ENCODE data around the gene CABYR. TPM values are rescaled to one million over a fixed set of nuclear protein-coding genes. Genes with fewer than 3 reads are reported as not detected.

The CABYR gene
- total RNA-seq, 1 donor from 2014 or later: 2.8 TPM

DNA sequence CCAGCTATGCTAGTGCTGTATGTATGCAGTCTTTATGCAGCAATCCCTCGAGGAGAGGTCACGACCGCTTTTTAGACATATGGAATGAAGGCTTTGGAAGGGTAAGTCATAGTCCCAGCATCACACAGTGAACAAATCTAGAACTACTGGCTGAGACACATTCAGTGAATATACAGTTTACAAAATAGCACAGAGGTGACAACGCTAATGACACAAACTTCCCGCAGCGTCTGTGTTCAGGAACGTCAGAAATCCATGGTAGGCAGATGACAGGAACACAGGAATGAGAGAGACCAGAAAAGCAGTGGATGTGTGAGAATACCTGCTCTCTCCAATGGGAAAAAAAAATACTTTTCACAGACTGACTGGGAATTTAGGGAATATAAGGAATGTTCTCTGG is 29.6 kb downstream of the CABYR start:
- Mint-ChIP-seq H3K4me1 (no peaks in the 10 kb centered on the region), H3K27me3 (peaks cover 2% of the 10 kb centered on the region), H3K27ac (no peak overlapping the region), H3K9me3 (no peaks in the 10 kb centered on the region), H3K36me3 (ENCODE audit: low read depth) (no peaks in the 10 kb centered on the region), H3K4me3 (no peak overlapping the region)
- DNase-seq (no peak), ATAC-seq (ENCODE audit: low read depth) (no peak)
- ChIA-PET CTCF (no interaction called here), POLR2A (no interaction called here)
- intact Hi-C loops (cut with micrococcal nuclease): no loop called here
- TF ChIP-seq, protein P1, sequence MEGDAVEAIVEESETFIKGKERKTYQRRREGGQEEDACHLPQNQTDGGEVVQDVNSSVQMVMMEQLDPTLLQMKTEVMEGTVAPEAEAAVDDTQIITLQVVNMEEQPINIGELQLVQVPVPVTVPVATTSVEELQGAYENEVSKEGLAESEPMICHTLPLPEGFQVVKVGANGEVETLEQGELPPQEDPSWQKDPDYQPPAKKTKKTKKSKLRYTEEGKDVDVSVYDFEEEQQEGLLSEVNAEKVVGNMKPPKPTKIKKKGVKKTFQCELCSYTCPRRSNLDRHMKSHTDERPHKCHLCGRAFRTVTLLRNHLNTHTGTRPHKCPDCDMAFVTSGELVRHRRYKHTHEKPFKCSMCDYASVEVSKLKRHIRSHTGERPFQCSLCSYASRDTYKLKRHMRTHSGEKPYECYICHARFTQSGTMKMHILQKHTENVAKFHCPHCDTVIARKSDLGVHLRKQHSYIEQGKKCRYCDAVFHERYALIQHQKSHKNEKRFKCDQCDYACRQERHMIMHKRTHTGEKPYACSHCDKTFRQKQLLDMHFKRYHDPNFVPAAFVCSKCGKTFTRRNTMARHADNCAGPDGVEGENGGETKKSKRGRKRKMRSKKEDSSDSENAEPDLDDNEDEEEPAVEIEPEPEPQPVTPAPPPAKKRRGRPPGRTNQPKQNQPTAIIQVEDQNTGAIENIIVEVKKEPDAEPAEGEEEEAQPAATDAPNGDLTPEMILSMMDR (IDR thresholded peaks at IDR 0.05): no peak

DNA sequence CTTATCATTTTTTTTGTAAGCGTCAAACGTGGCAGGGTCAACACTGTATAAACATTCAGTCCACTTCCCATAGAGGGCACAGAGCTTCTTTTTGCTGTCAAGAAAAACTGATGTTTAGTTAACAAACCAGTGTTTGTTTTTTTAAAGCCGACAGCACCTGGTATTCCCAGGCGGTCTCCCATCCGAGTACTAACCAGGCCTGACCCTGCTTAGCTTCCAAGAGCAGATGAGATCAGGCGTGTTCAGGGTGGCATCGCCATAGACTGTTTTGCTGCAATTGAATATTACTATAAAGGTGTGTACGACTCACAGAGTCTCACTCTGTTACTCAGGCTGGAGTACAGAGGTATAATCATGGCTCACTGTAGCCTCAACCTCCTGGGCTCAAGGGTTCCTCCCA is 31.5 kb downstream of the CABYR start:
- ATAC-seq (ENCODE audit: low read depth) (no peak), DNase-seq (no peak)
- TF ChIP-seq, protein P1 (IDR thresholded peaks at IDR 0.05): no peak
- intact Hi-C loops (cut with micrococcal nuclease): no loop called here
- peaks cover 2% of the 10 kb centered on the region for H3K27me3 Mint-ChIP-seq
- H3K9me3 Mint-ChIP-seq: no peaks in the 10 kb centered on the region
- H3K36me3 Mint-ChIP-seq (ENCODE audit: low read depth): no peaks in the 10 kb centered on the region
- H3K4me3 Mint-ChIP-seq: no peak overlapping the region
- ChIA-PET CTCF (no interaction called here), POLR2A (no interaction called here)
- H3K4me1 Mint-ChIP-seq: no peaks in the 10 kb centered on the region
- H3K27ac Mint-ChIP-seq: no peak overlapping the region

DNA sequence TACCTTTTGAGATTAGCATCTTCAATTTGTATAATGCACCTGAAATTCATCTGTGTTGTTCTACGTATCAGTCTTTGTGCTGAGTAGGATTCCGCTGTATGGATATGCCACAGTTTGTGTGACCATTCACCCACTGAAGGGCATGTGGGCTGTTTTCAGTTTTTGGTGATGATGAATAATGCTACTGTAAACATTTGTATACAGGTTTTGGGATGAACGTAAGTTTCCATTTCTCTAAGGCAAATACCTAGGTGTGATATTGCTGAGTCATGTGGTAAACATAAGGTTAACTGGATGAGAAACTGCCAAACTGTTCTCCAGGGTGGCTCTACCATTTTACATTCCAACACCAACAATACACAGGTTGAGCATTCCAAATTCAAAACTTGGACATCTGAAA is 35.1 kb downstream of the CABYR start:
- ChIA-PET CTCF (interaction anchor here (4.0 kb wide), 1 partner anchor 314 kb away, joined by 42 read pairs; no protein-coding TSS in a partner anchor), POLR2A (interaction anchor here (0.5 kb wide), 1 partner anchor 1161 kb away, joined by 3 read pairs; no protein-coding TSS in a partner anchor)
- Mint-ChIP-seq H3K9me3 (no peaks in the 10 kb centered on the region), H3K27me3 (no peaks in the 10 kb centered on the region), H3K27ac (no peak overlapping the region), H3K4me3 (no peak overlapping the region), H3K36me3 (ENCODE audit: low read depth) (no peaks in the 10 kb centered on the region), H3K4me1 (peaks cover 18% of the 10 kb centered on the region)
- intact Hi-C loops (cut with micrococcal nuclease): no loop called here
- DNase-seq (no peak), ATAC-seq (ENCODE audit: low read depth) (no peak)
- TF ChIP-seq, protein P1 (IDR thresholded peaks at IDR 0.05): no peak

DNA sequence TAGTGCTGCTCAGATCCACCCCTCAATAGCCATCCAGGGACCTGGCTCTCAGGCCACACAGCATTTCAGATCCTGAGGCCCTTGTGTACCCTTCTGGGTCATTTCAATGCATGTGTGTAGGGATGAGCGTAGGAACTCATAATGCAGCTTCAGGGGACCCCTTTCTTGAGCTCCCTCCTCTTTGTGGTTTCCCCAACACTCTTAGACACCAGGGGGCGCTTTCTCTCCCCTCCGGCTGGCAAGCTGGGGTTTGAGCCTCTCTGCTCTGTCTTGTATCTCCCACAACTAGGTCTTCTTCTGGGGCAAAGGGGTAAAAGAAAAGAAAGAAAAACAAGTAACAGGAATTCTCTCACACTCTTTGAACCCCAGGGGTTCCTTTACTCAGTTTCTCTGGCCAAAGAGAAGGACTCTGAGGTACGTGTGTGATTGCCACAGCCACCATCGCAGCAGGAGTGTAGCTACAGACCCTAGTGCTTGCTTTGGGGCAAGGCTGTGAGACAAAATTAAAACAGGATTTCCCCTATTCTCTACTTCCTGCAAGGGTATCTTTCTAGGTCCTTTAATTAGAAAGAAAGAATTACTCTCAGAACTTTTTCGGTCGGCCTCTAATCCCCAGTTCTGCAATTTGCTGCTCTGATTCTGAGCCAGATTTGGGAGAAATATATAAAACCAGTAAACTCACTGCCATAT is 38.0 kb downstream of the CABYR start:
- CTCF ChIA-PET: interaction anchor here (0.6 to 4.0 kb wide), 20 partner anchors 9 to 697 kb away, joined by 3 to 42 read pairs (median 4); no protein-coding TSS in a partner anchor
- POLR2A ChIA-PET: interaction anchor here (0.6 to 2.1 kb wide), 6 partner anchors 10 to 1085 kb away, joined by 3 to 8 read pairs (median 4); partner anchors contain the start of genes CABYR and IMPACT

More for the DNA sequence above, 38.0 kb downstream of the CABYR start:
- H3K36me3 Mint-ChIP-seq (ENCODE audit: low read depth): no peaks in the 10 kb centered on the region
- no peaks in the 10 kb centered on the region for H3K27me3 Mint-ChIP-seq
- no peaks in the 10 kb centered on the region for H3K9me3 Mint-ChIP-seq
- peak overlapping the region; percentile 79 for H3K4me3 Mint-ChIP-seq
- peaks cover 18% of the 10 kb centered on the region for H3K4me1 Mint-ChIP-seq
- ATAC-seq (ENCODE audit: low read depth) (peak; percentile 95), DNase-seq (peak; percentile 41)
- H3K27ac Mint-ChIP-seq: peak overlapping the region; percentile 95
- TF ChIP-seq, protein P1 (IDR thresholded peaks at IDR 0.05): no peak
- intact Hi-C loops (cut with micrococcal nuclease): loop anchor here (1.0 to 5.0 kb wide), 6 partner anchors 12 to 312 kb away; partner anchors contain the start of gene IMPACT

Measured in activated B cell treated with CpG ODN at 0.5 μM for 24 hours (primary cell).